GM19463 (cell line): ENCODE measurements around the gene KRTAP10-7.
"Not testable (repeated sequence)": the region's sequence is repeated elsewhere in the genome, so short reads cannot be mapped to it uniquely, and the experiment has no call there.

Source experiments
- ATAC-seq: cut with Tn5 transposase; IDR thresholded peaks from one replicate; pipeline ENCODE4 v1.9.1; 2021; ENCODE audit warnings: mild to moderate bottlenecking, moderate library complexity; ENCODE audit not compliant: unreplicated experiment

KRTAP10-7 gene

GRCh38 chr21:44627831-44628233 lies 27.4 kb downstream of the KRTAP10-7 start:
- not testable (repeated sequence) for ATAC-seq

GRCh38 chr21:44628707-44629391 lies 28.5 kb downstream of the KRTAP10-7 start:
- no peak for ATAC-seq

- ATAC-seq = no peak
These were observed 30.0 kb downstream of the KRTAP10-7 start for GRCh38 chr21:44630440-44630839.

- ATAC-seq = no peak
These were observed 31.7 kb downstream of the KRTAP10-7 start for GRCh38 chr21:44632067-44632466.

- ATAC-seq = no peak
These were observed 36.0 kb downstream of the KRTAP10-7 start for GRCh38 chr21:44636209-44637017.

GRCh38 chr21:44637018-44637850 lies 36.8 kb downstream of the KRTAP10-7 start, which contains the start of gene KRTAP10-10:
KRTAP10-10 (plus strand) TSS chr21:44637356; CDS start chr21:44637418, 62 bp downstream.
- no peak for ATAC-seq

- ATAC-seq = not testable (repeated sequence)
These were observed 37.5 kb downstream of the KRTAP10-7 start for GRCh38 chr21:44637851-44638348.

- ATAC-seq = not testable (repeated sequence)
These were observed 38.3 kb downstream of the KRTAP10-7 start for GRCh38 chr21:44638506-44639330.

- no peak for ATAC-seq
These were observed 38.9 kb downstream of the KRTAP10-7 start for GRCh38 chr21:44639331-44639655.

GRCh38 chr21:44640761-44641160 lies 40.4 kb downstream of the KRTAP10-7 start:
- no peak for ATAC-seq

- no peak for ATAC-seq
These were observed 43.4 kb downstream of the KRTAP10-7 start for GRCh38 chr21:44643741-44644310.

GRCh38 chr21:44644878-44645277 lies 44.5 kb downstream of the KRTAP10-7 start:
- ATAC-seq = no peak

GRCh38 chr21:44646366-44647221 lies 46.2 kb downstream of the KRTAP10-7 start, which contains the start of gene KRTAP10-11:
KRTAP10-11 (plus strand) TSS chr21:44646414; CDS start chr21:44646459, 45 bp downstream.
- not testable (repeated sequence) for ATAC-seq

- ATAC-seq = no peak
These were observed 46.8 kb downstream of the KRTAP10-7 start for GRCh38 chr21:44647222-44647552.

GRCh38 chr21:44648557-44649311 lies 48.3 kb downstream of the KRTAP10-7 start:
- no peak for ATAC-seq

GRCh38 chr21:44649521-44650100 lies 49.2 kb downstream of the KRTAP10-7 start:
- no peak for ATAC-seq

- ATAC-seq = no peak
These were observed 50.0 kb downstream of the KRTAP10-7 start for GRCh38 chr21:44650265-44650972.
